GM19324 (cell line): ENCODE measurements around the gene IFNA13.

Source experiments
- ATAC-seq: cut with Tn5 transposase; IDR thresholded peaks from one replicate; pipeline ENCODE4 v1.9.1; 2021; ENCODE audit warnings: mild to moderate bottlenecking, moderate library complexity; ENCODE audit not compliant: unreplicated experiment, low FRiP score

IFNA13 gene

DNA sequence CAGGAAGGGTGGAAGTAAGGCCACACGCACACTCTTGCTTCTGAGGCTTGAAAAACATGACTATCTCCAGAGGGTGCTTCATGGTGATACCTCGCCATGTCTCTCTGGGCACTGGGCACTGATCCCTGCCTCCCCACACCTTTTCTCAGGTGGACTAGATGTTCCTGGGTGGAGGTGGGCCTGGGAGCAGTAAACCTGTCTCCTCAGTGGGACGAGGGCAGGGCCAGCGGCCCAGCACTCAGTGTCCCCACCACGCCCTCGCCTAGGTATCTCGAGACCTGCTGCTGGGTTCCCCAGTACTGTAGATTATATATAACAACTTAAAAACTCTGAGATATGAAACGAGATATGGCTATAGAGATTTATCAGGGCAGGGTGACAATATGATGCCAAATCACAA is 5.6 kb downstream of the IFNA13 start:
- ATAC-seq, result no peak

DNA sequence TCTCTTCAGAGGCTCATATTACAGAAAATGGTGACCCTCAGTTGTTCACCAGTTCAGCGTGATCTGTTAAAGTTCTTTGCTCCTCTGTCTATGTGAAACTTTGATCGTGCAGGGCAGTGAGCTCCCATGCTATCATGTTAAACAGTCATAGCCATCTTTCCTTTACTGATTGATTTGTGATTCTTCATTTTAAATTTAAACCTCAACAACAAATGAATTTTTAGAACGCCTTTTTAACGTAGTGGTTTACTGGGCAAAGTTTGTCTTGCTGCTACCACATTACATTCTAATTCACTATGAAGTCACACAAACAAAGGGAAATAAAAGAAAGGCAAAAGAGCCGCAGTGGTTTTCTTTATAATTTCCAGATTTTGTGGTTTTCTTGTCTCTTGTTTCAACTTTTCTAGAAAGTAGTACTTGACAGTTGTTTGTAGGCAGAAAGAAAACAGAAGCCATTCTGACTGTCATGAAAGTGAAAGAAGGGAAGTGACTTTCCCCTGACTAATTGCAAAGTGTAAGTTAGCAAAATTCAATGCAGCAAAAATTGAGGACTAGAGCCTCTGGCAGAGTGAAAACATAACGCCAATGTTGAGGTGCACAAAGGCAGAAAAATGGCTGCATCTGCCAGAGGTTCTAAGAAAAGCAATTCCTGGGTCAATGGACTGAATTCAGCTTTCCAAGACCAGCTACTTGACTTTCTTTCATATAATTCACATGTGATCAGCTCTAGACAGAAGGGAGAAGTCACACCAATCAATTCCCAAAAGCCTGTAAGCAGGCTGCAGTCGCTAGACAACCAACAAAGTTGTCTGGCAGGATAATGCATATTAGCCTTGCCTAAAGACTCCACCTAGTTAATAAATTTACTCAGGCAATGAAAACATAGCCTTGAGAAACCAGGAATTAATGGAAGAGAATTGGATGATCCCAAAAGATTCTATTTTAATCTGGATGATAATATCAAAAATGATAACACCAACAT is 10.1 kb downstream of the IFNA13 start:
- ATAC-seq, result peak; percentile 66

DNA sequence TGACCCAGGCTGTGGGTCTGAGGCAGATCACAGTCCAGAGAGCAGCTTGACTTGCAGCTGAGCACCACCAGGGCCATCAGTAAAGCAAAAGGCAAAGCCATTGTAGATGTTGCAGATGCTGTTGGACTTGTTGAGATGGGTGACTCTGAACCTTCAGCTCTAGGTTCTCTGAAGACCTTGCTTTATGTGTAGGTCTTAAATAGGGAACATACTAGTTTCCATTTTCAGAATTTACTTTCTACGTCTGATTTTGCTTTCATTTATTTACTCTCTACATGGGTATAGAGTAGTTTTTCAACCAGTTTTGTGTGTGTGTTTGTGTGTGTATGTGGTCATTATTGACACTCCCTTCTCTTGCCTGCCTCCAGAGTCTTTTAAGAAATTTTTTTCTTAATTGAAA is 17.1 kb downstream of the IFNA13 start, which contains the start of gene IFNA6:
Gene IFNA6 (minus strand): TSS at position 101 of the 400 bp plus-strand sequence. CDS start 0 bp downstream, at position 101.
- no peak for ATAC-seq

DNA sequence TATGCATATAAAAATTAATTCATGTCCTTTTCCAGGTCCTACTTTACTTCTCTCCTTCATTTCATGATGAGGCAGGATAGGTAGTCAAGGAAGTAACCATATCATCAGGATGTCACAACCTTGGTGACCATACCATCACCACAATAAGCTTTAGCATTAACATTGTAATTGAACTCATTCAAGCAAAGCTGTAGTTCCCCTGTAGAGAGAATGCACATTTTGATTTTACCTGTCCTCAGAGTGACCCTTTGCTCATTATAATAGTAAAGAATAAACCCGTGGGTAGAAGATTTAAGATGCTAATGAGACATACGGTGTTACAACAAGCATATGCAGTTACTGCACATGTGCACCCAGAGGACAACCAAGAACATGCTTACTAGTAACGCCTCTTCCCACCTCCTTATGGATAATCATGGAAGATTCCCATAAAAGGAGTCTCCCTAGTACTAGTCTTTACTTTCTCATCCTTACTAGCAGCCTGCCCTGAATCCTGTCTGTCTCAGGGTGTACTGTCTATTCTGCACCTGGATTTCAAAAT is 19.4 kb downstream of the IFNA13 start:
- no peak for ATAC-seq

DNA sequence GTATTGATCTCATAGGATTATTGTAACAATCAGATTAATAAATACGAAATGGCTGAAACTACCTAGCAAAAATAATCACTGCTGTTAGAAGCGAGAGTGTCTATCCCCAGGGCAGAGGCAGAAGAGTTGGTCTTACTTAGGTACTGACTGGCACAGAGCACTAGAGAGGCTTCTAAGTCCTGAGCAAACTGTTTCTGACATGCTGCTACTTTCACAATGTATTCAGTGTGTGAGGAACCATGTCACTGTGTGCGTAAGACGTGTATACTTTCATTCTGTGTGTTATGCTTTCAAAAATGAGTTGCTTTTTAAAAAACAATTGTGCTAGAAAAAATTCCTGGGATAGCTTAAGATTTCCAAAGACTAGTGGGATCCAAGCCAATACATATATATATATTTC is 27.1 kb downstream of the IFNA13 start:
- ATAC-seq, result no peak

DNA sequence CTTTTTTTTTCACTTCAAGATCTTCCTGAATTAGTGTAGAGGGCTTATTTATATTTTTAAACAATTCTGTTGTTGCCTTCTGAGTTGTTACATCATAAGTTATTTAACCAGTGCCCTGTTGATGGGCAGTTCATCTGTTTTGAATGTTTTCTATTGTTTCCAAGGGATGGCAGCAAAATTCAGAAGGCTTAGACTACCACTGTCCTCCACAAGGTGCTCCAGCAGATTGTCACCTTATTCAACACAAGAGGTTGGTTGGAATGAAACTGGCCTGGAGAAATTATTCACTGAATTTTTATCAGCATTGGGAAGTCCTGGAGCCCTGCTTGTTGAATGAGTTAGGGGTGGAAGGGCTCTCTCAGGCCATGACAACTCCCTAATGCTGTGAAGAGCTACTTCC is 31.4 kb downstream of the IFNA13 start:
- ATAC-seq, result no peak

DNA sequence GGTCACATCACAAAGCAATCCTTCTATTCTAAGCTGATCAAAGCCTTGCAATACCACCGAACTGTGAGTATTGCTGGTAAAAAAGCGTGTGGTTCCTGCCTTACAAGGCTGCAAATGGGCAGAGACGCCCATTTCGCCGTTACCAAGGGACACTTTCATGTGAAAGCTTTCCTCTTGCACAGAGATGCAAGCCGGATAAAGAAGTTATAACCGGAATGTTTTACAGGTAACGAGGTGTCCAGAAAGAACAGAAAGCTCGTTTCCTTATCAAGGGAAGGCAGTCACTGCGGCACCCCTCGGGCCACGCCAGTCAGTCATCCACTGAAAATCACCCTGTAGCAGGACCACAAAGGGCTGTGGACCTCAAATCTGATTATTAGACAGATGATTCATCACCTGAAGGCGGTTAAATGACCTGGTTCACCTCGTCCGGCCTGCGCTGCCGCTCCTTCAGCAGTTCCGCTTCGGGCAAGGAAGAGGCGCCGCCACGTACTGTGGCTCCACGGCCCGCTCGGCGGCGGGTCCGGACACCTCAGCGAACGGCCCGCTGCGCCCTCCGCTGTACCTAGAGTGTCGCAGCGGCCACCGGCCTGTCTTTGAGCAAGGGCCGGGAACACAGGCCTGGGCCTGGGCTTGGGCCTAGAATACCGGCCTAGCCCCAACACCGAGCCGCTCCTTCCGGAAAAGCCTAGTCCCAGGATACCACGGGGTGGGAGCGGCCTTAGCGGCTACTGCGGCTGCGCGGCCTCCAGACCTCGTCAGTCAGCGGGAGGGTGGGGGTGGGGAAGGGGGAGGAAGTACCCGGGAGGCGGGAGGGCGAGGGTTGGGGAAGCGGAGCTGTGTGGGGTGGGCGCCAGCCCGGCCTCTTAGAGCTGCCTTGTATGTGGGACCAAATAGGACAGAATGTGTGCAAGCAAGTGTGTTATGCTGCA is 32.9 kb downstream of the IFNA13 start, which contains the start of gene KLHL9:
Gene KLHL9 (minus strand): TSS at position 704 of the 932 bp plus-strand sequence. CDS start 545 bp downstream, at position 159.
- ATAC-seq, result peak; percentile 91

DNA sequence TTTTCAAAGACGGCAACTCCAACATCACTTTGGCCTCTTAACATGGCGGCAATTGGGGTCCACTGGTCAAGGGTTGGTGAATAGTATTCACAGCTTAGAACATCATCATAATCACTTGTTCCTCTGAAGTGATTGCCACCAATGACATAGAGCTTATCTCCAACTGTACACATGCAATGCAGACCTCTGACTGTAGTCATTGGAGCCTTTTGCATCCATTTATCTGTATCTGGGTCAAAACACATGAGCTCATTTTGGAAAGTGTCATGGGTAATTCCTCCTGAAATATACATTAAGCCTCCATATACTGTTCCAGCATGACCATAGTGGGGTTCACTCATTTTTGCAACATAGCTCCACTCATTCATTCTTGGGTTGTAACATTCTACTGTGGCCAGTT is 34.6 kb downstream of the IFNA13 start:
- no peak for ATAC-seq

DNA sequence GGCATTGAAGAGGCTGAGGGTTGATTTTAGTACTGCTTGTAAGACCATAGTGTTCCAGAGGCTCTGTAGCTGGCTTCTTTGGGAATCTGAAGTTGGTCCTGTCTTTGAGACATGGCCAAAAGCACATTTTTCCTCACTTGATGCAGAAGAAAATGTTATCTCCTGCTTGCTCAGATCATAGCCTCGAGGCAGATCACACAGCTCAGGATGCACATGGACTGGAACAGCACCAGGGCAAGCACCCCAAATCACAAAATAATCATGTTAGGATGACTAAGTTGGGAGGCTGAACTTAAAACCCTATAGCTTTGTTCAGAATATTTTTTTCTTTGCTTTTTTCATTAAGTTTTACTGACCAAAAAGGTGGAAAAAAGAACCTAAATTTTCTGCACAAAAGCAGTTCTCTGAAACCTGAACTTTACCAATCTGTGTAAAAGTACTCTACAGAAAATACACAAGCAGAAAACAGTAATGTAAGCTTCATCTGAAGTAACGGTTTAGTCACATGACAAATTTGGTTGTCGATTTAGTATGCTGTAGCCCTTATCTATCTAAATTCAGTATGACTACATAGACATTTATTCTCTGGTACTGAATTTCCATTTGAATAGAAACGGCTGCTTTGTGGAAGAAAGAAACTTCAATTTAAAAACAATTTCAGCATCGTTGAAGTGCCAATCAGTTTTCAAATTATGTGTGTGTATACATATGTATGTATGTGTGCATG is 36.0 kb downstream of the IFNA13 start:
- ATAC-seq, result no peak

DNA sequence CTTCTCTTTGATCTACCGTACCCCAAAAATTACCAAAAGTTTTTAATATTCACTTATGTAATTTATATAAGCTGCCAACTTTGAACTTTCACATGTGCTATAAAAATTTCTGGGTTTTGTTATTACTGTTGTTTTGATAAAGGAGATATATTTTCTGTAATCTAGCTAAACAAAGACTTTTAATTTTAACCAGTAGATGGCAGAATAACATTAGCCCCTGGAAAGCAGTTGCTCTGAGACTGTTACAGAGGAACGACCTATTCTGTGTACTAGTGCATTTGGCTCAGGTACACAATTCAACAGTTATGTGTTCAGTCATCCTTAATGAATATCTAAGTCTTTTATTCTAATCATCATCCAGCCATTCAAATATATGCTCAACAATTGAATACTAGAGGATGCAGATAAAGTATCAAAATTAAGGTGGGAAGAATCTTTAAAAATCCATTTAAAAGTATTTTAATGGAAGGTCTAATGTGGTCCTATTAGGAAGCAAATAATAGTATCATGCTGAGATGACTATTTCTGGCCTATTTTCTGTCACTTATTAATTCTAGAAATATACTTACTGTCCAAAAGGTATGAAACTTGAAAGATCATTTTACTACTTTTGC is 41.2 kb downstream of the IFNA13 start:
- ATAC-seq, result peak; percentile 55

DNA sequence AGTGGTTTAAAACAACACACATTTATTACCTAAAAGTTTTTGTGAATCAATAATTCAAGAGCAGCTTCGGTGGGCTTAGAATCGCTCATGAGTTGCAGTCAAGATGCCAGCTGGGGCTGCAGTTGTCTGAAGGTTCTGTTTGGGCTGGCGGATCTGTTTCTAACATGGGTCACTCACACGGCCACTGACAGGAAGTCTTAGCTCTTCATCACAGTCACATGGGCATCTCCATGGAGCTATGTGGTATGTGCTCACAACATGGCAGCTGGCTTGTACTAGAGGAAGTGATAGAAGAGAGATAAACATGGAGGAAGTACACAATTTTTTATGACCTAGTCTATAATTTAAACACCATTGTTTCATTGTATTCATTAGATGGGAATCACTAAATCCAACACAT is 43.8 kb downstream of the IFNA13 start:
- ATAC-seq, result no peak

DNA sequence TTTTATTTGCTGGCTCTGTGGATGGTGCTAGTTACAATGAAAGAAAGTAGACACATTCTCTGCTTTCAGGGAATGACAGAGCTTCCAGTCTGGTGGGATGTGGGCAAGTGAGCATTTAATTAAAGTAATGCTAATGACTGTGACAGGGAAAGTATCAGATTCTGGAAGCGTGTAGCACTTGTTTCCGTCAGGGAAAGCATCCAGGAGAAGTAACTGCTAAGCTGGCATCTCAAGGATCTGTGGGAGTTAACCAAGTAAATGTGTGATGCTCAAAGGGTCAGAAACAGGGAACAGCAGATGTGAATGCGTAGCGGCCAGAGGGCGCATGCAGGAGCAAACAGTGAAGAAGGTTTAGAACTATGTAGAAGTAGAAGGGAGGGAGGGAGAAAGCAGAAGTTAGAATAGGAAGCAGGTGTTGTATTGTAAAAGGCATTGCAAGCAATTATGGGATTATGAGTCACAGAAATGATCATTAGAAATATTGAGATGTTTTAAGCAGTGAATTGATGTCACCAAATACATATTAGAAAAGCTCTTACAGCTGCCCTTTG is 44.9 kb downstream of the IFNA13 start:
- no peak for ATAC-seq

DNA sequence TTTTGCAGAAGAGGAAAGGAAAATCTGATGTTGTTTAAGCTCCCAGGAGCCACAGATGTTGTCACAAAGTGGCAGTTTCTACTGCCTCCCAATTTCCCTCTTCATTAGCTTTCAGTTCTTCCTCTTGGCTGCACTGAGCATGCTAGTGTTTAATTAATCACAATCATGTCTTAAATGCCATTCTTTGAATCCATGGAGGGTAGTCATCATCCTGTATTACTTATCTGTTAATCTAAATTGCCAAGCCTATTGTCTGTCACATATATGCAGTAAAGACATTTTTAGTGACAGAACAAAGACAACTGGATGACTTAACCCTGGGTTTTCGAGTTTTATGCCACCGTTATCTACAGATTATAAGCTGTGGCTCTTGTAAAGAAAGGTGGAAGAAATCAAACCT is 47.4 kb downstream of the IFNA13 start:
- ATAC-seq, result no peak

DNA sequence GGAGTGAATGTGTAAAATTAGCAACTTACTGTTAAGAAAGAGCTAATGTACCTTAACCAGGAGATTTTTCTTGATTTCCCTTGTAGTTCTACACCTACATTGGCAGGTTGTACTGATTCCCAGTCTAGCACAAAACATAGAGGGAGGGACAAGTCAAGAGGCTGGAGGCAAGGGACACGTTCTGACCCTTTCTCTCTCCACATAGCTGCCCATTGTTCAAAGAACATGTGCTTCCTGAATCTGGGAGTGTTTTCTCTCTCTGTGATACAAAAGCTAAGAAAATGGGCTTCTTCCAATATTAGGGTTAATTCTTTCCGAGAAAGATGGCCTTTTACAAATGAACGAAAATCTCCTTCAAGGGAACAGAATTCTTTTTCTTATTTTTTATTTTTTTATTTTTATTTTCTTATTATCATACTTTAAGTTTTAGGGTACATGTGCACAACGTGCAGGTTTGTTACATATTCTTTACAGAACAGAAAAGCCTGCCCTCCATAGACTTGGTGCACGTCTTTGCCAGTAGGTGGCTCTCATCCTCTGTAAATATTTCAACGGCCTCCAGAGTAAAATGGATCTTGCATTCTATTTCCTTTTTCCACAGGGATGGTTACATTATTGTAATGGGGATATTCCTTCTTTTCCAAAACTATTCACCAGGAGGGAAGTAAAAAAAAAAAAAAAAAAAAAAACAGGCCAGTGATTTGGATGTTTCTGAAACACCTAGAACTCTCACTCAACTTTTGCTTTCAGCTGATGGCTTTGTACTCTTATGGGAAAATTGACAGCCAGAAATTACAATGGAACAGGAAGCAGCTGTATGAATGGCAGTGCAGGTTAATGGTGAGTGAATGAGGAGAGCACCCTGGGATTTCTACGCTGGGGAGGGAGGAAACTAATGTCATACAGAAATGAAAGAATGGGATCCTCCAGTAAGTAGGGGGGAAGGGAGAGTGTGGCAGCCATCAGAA is 49.6 kb downstream of the IFNA13 start:
- no peak for ATAC-seq
